Activated CD8-positive, alpha-beta memory T cell treated with anti-CD3 and anti-CD28 coated beads, Interleukin-2, amount 50 U/mL, for 24 hours (primary cell): ENCODE measurements around the gene ETNPPL.

Experiments
- DNase-seq: peaks from one replicate; pipeline ENCODE4 v3.0.0-alpha.2; 2020; ENCODE audit errors: extremely low read depth

The ETNPPL gene

DNA sequence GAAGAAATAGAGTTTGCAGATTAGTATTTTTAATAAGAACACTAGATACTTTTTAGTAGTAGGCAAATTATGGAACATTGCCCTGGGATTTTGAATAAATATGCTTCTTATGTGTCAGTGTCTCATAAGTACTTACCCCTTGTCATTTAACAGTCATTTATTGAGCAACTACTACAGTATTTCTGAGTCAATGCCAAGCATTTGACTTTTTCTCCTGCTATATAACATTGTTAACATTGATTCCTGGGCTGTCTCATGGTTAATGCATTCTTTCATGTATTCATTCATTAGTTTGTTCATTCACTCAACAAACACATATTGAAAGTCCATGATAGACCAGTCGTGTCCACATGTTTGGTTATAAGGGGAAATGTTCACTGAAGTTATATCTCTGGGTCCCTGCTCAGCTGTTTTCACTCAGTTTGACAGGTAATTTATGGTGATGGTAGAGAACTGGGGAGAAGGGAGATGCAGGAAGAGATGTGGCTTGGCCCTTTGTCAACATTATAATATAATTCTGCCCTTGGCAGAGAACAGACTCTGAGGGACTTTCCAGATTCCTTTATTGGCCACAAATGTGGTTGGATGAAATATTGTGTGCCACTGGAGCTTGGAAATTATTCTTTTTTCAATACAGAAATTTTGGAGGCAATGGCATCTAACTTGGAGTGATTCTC is 62.6 kb downstream of the ETNPPL start:
- DNase-seq: no peak

DNA sequence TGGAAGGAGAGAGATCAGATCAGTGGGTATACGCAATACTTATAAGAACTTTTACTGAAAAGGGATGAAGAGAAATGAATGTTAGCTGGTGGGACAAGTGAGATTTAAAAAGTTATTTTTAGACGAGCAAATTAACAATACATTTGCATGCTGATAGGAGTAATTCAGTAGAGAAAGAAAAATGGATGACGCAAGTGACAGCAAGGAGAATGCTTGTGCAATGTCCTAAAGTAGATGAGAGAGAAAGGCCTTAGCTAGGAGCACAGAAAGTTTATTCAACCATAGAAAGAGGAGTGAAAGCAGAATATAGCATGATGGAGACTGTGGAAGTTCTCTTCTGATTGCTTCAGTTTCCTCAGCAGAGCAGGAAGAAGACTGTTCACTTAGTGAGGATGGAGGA is 66.7 kb downstream of the ETNPPL start:
- DNase-seq: no peak

DNA sequence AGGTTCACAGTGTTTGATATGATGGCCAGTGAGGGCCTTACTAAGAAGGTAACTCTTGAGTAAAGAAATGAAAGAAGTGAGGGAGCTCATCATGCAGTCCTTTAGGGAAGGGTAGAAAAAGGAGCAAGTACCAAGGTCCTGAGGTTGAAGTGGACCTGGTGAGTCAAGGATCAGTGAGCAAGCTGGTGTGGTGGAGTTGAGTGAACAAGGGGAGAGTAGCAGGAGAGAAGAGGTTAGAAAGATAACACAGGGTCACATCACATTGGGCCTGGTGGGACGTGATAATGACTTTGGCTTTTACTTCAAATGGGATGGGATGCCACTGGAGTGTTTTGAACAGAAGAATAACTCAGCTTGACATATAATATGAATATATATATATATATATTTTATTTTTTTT is 67.8 kb downstream of the ETNPPL start:
- no peak for DNase-seq

- DNase-seq: no peak
Measured at GRCh38 chr4:108694423-108694822, 68.4 kb downstream of the ETNPPL start.

DNA sequence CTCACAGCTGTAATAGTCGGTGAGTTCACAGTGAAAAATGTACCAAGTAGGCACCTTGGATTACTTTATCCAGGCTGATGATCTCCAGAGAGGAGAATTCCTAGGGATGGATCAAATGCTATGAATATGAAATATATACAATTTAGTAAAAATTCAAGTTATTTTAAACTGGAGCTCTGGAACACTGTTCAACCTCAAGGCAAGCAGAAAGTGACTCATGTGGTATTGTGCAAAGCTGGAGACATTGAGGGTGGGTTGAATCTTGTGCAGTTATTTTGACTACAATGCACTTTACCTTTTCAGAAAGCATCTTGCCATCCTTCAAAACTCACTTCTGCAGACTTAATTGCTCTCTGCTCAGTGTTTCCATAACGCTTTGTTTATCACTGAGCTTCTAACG is 69.0 kb downstream of the ETNPPL start:
- no peak for DNase-seq

- DNase-seq: no peak
Measured at GRCh38 chr4:108693211-108693610, 69.6 kb downstream of the ETNPPL start.
